SK-N-SH (cell line): ENCODE results near the gene DGKH. TPM values are rescaled to one million over a fixed set of nuclear protein-coding genes. Genes with fewer than 3 reads are reported as not detected.

Experiments
- CTCF ChIA-PET: fragments of 300-600, 350-600 bp; formaldehyde crosslinking; extraction: SDS; loops from one replicate; lab custom pipeline; 2021; lab: Yijun Ruan, JAX
- POLR2A ChIA-PET: fragments of 350-600 bp; sonication (Branson Sonifier 250); formaldehyde crosslinking; extraction: SDS; loops from one replicate; lab custom pipeline; 2020; ENCODE audit warnings: antibody characterized with exemption, inconsistent platforms; lab: Yijun Ruan, JAX
- DNase-seq: peaks from one replicate; pipeline ENCODE4 v3.0.0; 2012
- H2AFZ ChIP-seq: fragments of 200-600 bp; sonication (generic); 2 replicates; pipeline ENCODE4 v1.8.1; 2016; ENCODE audit warnings: antibody characterized with exemption, mild to moderate bottlenecking, low read depth
- H3F3A ChIP-seq: fragments of 200-600 bp; sonication (generic); replicated peaks from 2 replicates; pipeline ENCODE3; 2016; ENCODE audit warnings: antibody characterized with exemption, mild to moderate bottlenecking; ENCODE audit not compliant: insufficient read depth
- H3K27ac ChIP-seq, 2 experiments: fragments of 200-500 bp in 1 of 2; fragments of 200-600 bp in 1 of 2; sonication (Bioruptor generic) in 1 of 2; sonication (generic), shearing (Covaris generic) in 1 of 2; 2 replicates each; pipeline versions ENCODE4 v1.5.1 to v1.6.1; 2014 to 2016; ENCODE audit warnings: low read depth in 2 of 2, inconsistent platforms in 1 of 2, low read length in 1 of 2, mild to moderate bottlenecking in 1 of 2, mixed read lengths in 1 of 2
- H3K27me3 ChIP-seq: fragments of 200-600 bp; sonication (generic), shearing (Covaris generic); 2 replicates; pipeline ENCODE4 v1.6.1; 2016; ENCODE audit warnings: mixed run types; ENCODE audit not compliant: insufficient read depth
- H3K36me3 ChIP-seq, 2 experiments: fragments of 200-500 bp in 1 of 2; fragments of 200-600 bp in 1 of 2; sonication (Bioruptor generic) in 1 of 2; sonication (generic) in 1 of 2; replicated peaks in 1 of 2; 2 replicates each; pipeline versions ENCODE3 to v1.5.1; 2014 to 2016; ENCODE audit warnings: low read length in 1 of 2, mild to moderate bottlenecking in 1 of 2; ENCODE audit not compliant: insufficient read depth in 2 of 2, control insufficient read depth in 1 of 2
- H3K4me1 ChIP-seq, 2 experiments: fragments of 200-500 bp in 1 of 2; fragments of 200-600 bp in 1 of 2; sonication (Bioruptor generic) in 1 of 2; sonication (generic), shearing (Covaris generic) in 1 of 2; 2 replicates each; pipeline versions ENCODE4 v1.5.1 to v1.6.1; 2014 to 2016; ENCODE audit warnings: low read depth in 1 of 2, low read length in 1 of 2, mixed run types in 1 of 2; ENCODE audit not compliant: insufficient read depth in 2 of 2, control insufficient read depth in 1 of 2
- H3K4me2 ChIP-seq: fragments of 200-600 bp; sonication (generic), shearing (Covaris generic); 2 replicates; pipeline ENCODE4 v1.6.1; 2017; ENCODE audit warnings: mixed run types
- H3K4me3 ChIP-seq, 2 experiments: fragments of 200-500 bp in 1 of 2; fragments of 200-600 bp in 1 of 2; sonication (Bioruptor generic) in 1 of 2; sonication (generic), shearing (Covaris generic) in 1 of 2; 2 replicates each; pipeline versions ENCODE4 v1.5.1 to v1.8.1; 2014 to 2016; ENCODE audit warnings: low read depth in 2 of 2, inconsistent platforms in 1 of 2, low read length in 1 of 2, mild to moderate bottlenecking in 1 of 2, mixed read lengths in 1 of 2, moderate library complexity in 1 of 2
- H3K79me2 ChIP-seq: fragments of 200-600 bp; sonication (generic); 2 replicates; pipeline ENCODE4 v1.8.1; 2017; ENCODE audit warnings: mild to moderate bottlenecking; ENCODE audit not compliant: insufficient read depth
- H3K9ac ChIP-seq: fragments of 200-600 bp; sonication (generic); 2 replicates; pipeline ENCODE4 v1.6.1; 2017; ENCODE audit warnings: mixed run types
- H3K9me2 ChIP-seq: fragments of 200-600 bp; sonication (generic); 2 replicates; pipeline ENCODE4 v1.6.1; 2017; ENCODE audit warnings: mixed run types
- H3K9me3 ChIP-seq: fragments of 200-600 bp; sonication (generic); 2 replicates; pipeline ENCODE4 v1.6.1; 2017; ENCODE audit warnings: mixed run types, mild to moderate bottlenecking, moderate library complexity
- H4K20me1 ChIP-seq: fragments of 200-600 bp; sonication (generic); 2 replicates; pipeline ENCODE4 v1.6.1; 2017; ENCODE audit warnings: mild to moderate bottlenecking, mixed run types; ENCODE audit not compliant: insufficient read depth
- EP300 ChIP-seq, 2 experiments: IDR thresholded peaks; 2 replicates each; pipeline versions ENCODE4 v1.4.0 to v1.6.1; 2012; ENCODE audit warnings: borderline replicate concordance in 1 of 2, low read depth in 1 of 2, low read length in 1 of 2
- EZH2phosphoT487 ChIP-seq: fragments of 200-600 bp; sonication (generic); IDR thresholded peaks from 2 replicates; pipeline ENCODE4 v1.6.1; 2017; ENCODE audit warnings: low read depth, mixed run types, mild to moderate bottlenecking, antibody characterized with exemption, moderate library complexity, borderline replicate concordance
- FOSL2 ChIP-seq: IDR thresholded peaks from 2 replicates; pipeline ENCODE4 v1.4.0; 2012; ENCODE audit warnings: low read depth, mild to moderate bottlenecking, moderate library complexity, borderline replicate concordance
- FOXJ3 ChIP-seq: sonication (generic); formaldehyde crosslinking; IDR thresholded peaks from 2 replicates; pipeline ENCODE4 v1.5.1; 2020; ENCODE audit warnings: mild to moderate bottlenecking, missing genetic modification reagents
- FOXM1 ChIP-seq: IDR thresholded peaks from 2 replicates; pipeline ENCODE4 v1.4.0; 2012; ENCODE audit warnings: low read depth, mild to moderate bottlenecking
- GATA2 ChIP-seq: sonication (generic); formaldehyde crosslinking; IDR thresholded peaks from 2 replicates; pipeline ENCODE4 v1.5.0; 2020; ENCODE audit warnings: mild to moderate bottlenecking, missing genetic modification reagents
- IRF3 ChIP-seq: fragments of 150-350 bp; IDR thresholded peaks from 2 replicates; pipeline ENCODE4 v1.6.1; 2016; ENCODE audit warnings: mild to moderate bottlenecking, low read depth, low read length
- JUND ChIP-seq: IDR thresholded peaks from 2 replicates; pipeline ENCODE4 v1.4.0; 2012
- MAX ChIP-seq: IDR thresholded peaks from 2 replicates; pipeline ENCODE4 v1.4.0; 2012; ENCODE audit warnings: low read depth
- NRF1 ChIP-seq: IDR thresholded peaks from 2 replicates; pipeline ENCODE4 v1.6.1; 2012; ENCODE audit warnings: low read depth, mild to moderate bottlenecking, low read length
- PBX3 ChIP-seq: IDR thresholded peaks from 2 replicates; pipeline ENCODE4; 2012
- POLR2AphosphoS5 ChIP-seq: IDR thresholded peaks from 2 replicates; pipeline ENCODE4 v1.6.1; 2012; ENCODE audit warnings: low read depth, low read length
- RCOR1 ChIP-seq: fragments of 150-350 bp; IDR thresholded peaks from 2 replicates; pipeline ENCODE4 v1.6.1; 2017; ENCODE audit warnings: antibody characterized with exemption, low read length
- RFX5 ChIP-seq: IDR thresholded peaks from 2 replicates; pipeline ENCODE4 v1.6.1; 2012; ENCODE audit warnings: mild to moderate bottlenecking, improper control_type of control experiment, low read length
- TEAD4 ChIP-seq: IDR thresholded peaks from 2 replicates; pipeline ENCODE4 v1.4.0; 2012; ENCODE audit warnings: mild to moderate bottlenecking, borderline replicate concordance; ENCODE audit not compliant: insufficient read depth
- USF2 ChIP-seq: fragments of 150-350 bp; IDR thresholded peaks from 2 replicates; pipeline ENCODE4 v1.6.1; 2017; ENCODE audit warnings: antibody characterized with exemption, low read length, low read depth, borderline replicate concordance
- YY1 ChIP-seq: IDR thresholded peaks from 2 replicates; pipeline ENCODE4 v1.4.0; 2012; ENCODE audit warnings: low read depth, mild to moderate bottlenecking
- ZBTB33 ChIP-seq: IDR thresholded peaks from 2 replicates; pipeline ENCODE4 v1.4.0; 2012; ENCODE audit warnings: low read depth, borderline replicate concordance
- WGBS: methylation state at CpG from one replicate; pipeline ENCODE4 v1.1.6; 2017; ENCODE audit warnings: low lambda C conversion rate; 5-methylcytosine and 5-hydroxymethylcytosine counted together
- polyA plus RNA-seq, 3 experiments: library from polyadenylated mRNA; depleted of rRNA; stranded (reverse); fragments of >200 nt; gene quantifications; 2 replicates each; pipeline ENCODE4 v1.2.3, GENCODE V29; 2012

Gene DGKH
- polyA plus RNA-seq, 1 of the 3 experiments (the other 2 are of a cell fraction) = 2.5 TPM

GRCh38 chr13:42071672-42072419 lies 23.4 kb downstream of the DGKH start:
- H3K4me2 ChIP-seq = no peak overlapping the region
- ChIA-PET CTCF (interaction anchor here (0.6 to 0.8 kb wide), 2 partner anchors 209 to 404 kb away, joined by 3 read pairs; no protein-coding TSS in a partner anchor), POLR2A (no interaction called here)
- H3K4me1 ChIP-seq = peaks cover 0 to 2% of the 10 kb centered on the region in 2 experiments; a peak in 2 of 4 replicates
- peaks cover 6% of the 10 kb centered on the region for H3F3A ChIP-seq
- no peak overlapping the region for H3K9ac ChIP-seq
- no peaks in the 10 kb centered on the region for H3K79me2 ChIP-seq
- H2AFZ ChIP-seq = no peak overlapping the region
- H3K4me3 ChIP-seq = no peak overlapping the region
- H3K9me2 ChIP-seq = no peaks in the 10 kb centered on the region
- H4K20me1 ChIP-seq = no peaks in the 10 kb centered on the region
- no peaks in the 10 kb centered on the region for H3K27me3 ChIP-seq
- TF ChIP-seq MAX = no peak
- no peak for TF ChIP-seq IRF3
- TF ChIP-seq RFX5 = no peak
- no peak for TF ChIP-seq FOXM1
- no peak for TF ChIP-seq PBX3
- no peak for TF ChIP-seq FOSL2
- TF ChIP-seq JUND = no peak
- no peak for TF ChIP-seq YY1
- TF ChIP-seq EP300 (IDR thresholded peaks at IDR 0.05; ENCODE audit: borderline replicate concordance in 1 of 2, low read depth in 1 of 2, low read length in 1 of 2) = no peak
- no peak for TF ChIP-seq RCOR1
- TF ChIP-seq ZBTB33 = no peak
- TF ChIP-seq TEAD4 = no peak
- no peak for TF ChIP-seq FOXJ3 (CRISPR knock-in tag)
- TF ChIP-seq GATA2 (CRISPR knock-in tag) = no peak
- no peak for TF ChIP-seq POLR2AphosphoS5
- no peak for TF ChIP-seq NRF1
- TF ChIP-seq EZH2phosphoT487 = no peak
- no peak for TF ChIP-seq USF2
- TF ChIP-seq, all 33 proteins: peak for 0
- WGBS = 93% methylated on average over 11 of the region's 12 CpGs
- Histone ChIP-seq H3K36me3 (peaks cover 2 to 14% of the 10 kb centered on the region in 2 experiments), H3K27ac (no peak overlapping the region), H3K9me3 (no peaks in the 10 kb centered on the region)
- DNase-seq = no peak
